ENCODE results near the gene BABAM1. TPM values are rescaled to one million over a fixed set of nuclear protein-coding genes. Genes with fewer than 3 reads are reported as not detected.

The BABAM1 gene
- polyA plus RNA-seq, 3 donors, result 76.9 to 106 (median 90.3) TPM

- no peak overlapping the region for H3K9ac ChIP-seq (ENCODE audit: insufficient read depth, low read length, poor library complexity, severe bottlenecking)
- H3K4me1 Mint-ChIP-seq, result peaks cover 21% of the 10 kb centered on the region
- H3K27ac ChIP-seq (ENCODE audit: low read depth in 1 of 2, low read length in 2 of 2), result no peak overlapping the region
- H3K27me3 ChIP-seq (ENCODE audit: control insufficient read depth in 2 of 2, insufficient read depth in 2 of 2, low read length in 2 of 2), result peaks cover 0 to 7% of the 10 kb centered on the region in 2 donors
- H3K79me2 ChIP-seq (ENCODE audit: insufficient read depth, low read length), result peaks cover 6% of the 10 kb centered on the region
- no peaks in the 10 kb centered on the region for H3K36me3 Mint-ChIP-seq
- H3K4me2 ChIP-seq (replicated peaks; ENCODE audit: extremely low read depth, low read length, poor library complexity, severe bottlenecking), result no peak overlapping the region
- no peaks in the 10 kb centered on the region for H3K36me3 ChIP-seq (replicated peaks in 1 of 2; ENCODE audit: control insufficient read depth in 1 of 2, insufficient read depth in 2 of 2, low read length in 2 of 2)
- H3K27me3 Mint-ChIP-seq (ENCODE audit: low read depth in 3 of 3), result peaks cover 11 to 21% (median 21%) of the 10 kb centered on the region in 3 donors
- no peak for TF ChIP-seq CTCF (IDR thresholded peaks at IDR 0.05)
- H3K9me3 Mint-ChIP-seq, result peaks cover 0 to 6% (median 2%) of the 10 kb centered on the region in 7 donors
- H4K20me1 ChIP-seq (ENCODE audit: insufficient read depth, low read length), result peaks cover 11% of the 10 kb centered on the region
- no peaks in the 10 kb centered on the region for H3K9me3 ChIP-seq (replicated peaks in 1 of 2; ENCODE audit: control insufficient read depth in 1 of 2, insufficient read depth in 1 of 2, low read length in 2 of 2)
- no peak overlapping the region for H3K4me3 Mint-ChIP-seq
- peak overlapping the region in 1 of 7 donors; percentile 5 for H3K27ac Mint-ChIP-seq
- intact Hi-C loops (cut with micrococcal nuclease), result no loop called here
- no peak overlapping the region for H3K4me3 ChIP-seq (replicated peaks in 1 of 3; ENCODE audit: low read depth in 2 of 3, low read length in 3 of 3)
- peaks cover 20 to 32% of the 10 kb centered on the region in 2 donors for H3K4me1 ChIP-seq (ENCODE audit: control insufficient read depth in 1 of 2, insufficient read depth in 2 of 2, low read length in 2 of 2)
- no peak overlapping the region for H2AFZ ChIP-seq (ENCODE audit: insufficient read depth, low read depth, low read length, poor library complexity, severe bottlenecking)
- 91% methylated on average over 16 of the region's 21 CpGs for WGBS (ENCODE audit: insufficient coverage)
- DNase-seq, result no peak
Measured at GRCh38 chr19:17248011-17248776, 19.0 kb upstream of the BABAM1 start.

GRCh38 chr19:17249887-17250548 is 17.2 kb upstream of the BABAM1 start:
- DNase-seq, result no peak
- Mint-ChIP-seq H3K9me3 (no peaks in the 10 kb centered on the region), H3K27ac (no peak overlapping the region), H3K36me3 (no peaks in the 10 kb centered on the region), H3K4me3 (no peak overlapping the region), H3K27me3 (ENCODE audit: low read depth in 3 of 3) (peaks cover 4 to 13% (median 10%) of the 10 kb centered on the region in 3 donors), H3K4me1 (peaks cover 13% of the 10 kb centered on the region)
- no peak overlapping the region for H2AFZ ChIP-seq (ENCODE audit: insufficient read depth, low read depth, low read length, poor library complexity, severe bottlenecking)
- no peaks in the 10 kb centered on the region for H3K79me2 ChIP-seq (ENCODE audit: insufficient read depth, low read length)
- H3K9ac ChIP-seq (ENCODE audit: insufficient read depth, low read length, poor library complexity, severe bottlenecking), result no peak overlapping the region
- peaks cover 9 to 15% of the 10 kb centered on the region in 2 donors for H3K4me1 ChIP-seq (ENCODE audit: control insufficient read depth in 1 of 2, insufficient read depth in 2 of 2, low read length in 2 of 2)
- H3K9me3 ChIP-seq (replicated peaks in 1 of 2; ENCODE audit: control insufficient read depth in 1 of 2, insufficient read depth in 1 of 2, low read length in 2 of 2), result no peaks in the 10 kb centered on the region
- H3K27ac ChIP-seq (ENCODE audit: low read depth in 1 of 2, low read length in 2 of 2), result no peak overlapping the region
- no peaks in the 10 kb centered on the region for H4K20me1 ChIP-seq (ENCODE audit: insufficient read depth, low read length)
- no peaks in the 10 kb centered on the region for H3K27me3 ChIP-seq (ENCODE audit: control insufficient read depth in 2 of 2, insufficient read depth in 2 of 2, low read length in 2 of 2)
- no peak overlapping the region for H3K4me2 ChIP-seq (replicated peaks; ENCODE audit: extremely low read depth, low read length, poor library complexity, severe bottlenecking)
- no peak for TF ChIP-seq CTCF (IDR thresholded peaks at IDR 0.05)
- 97% methylated on average over 12 of the region's 15 CpGs for WGBS (ENCODE audit: insufficient coverage)
- intact Hi-C loops (cut with micrococcal nuclease), result no loop called here
- no peaks in the 10 kb centered on the region for H3K36me3 ChIP-seq (replicated peaks in 1 of 2; ENCODE audit: control insufficient read depth in 1 of 2, insufficient read depth in 2 of 2, low read length in 2 of 2)
- H3K4me3 ChIP-seq (replicated peaks in 1 of 3; ENCODE audit: low read depth in 2 of 3, low read length in 3 of 3), result no peak overlapping the region
